Ishikawa (cell line): Measurements from ENCODE around the gene TNRC6B.

Source experiments
- CEBPB ChIP-seq: IDR thresholded peaks from 2 replicates; pipeline ENCODE4 v1.6.1; 2012
- CREB1 ChIP-seq: IDR thresholded peaks from 2 replicates; pipeline ENCODE4 v1.6.1; 2012; ENCODE audit warnings: low read depth
- EP300 ChIP-seq: IDR thresholded peaks from 2 replicates; pipeline ENCODE4 v1.6.1; 2012; ENCODE audit warnings: borderline replicate concordance
- FOXM1 ChIP-seq: IDR thresholded peaks from 2 replicates; pipeline ENCODE4 v1.6.1; 2012; ENCODE audit warnings: low read depth, borderline replicate concordance
- MAX ChIP-seq: IDR thresholded peaks from 2 replicates; pipeline ENCODE4 v1.6.1; 2012
- NFIC ChIP-seq: IDR thresholded peaks from 2 replicates; pipeline ENCODE4 v1.6.1; 2012
- RAD21 ChIP-seq: IDR thresholded peaks from 2 replicates; pipeline ENCODE4 v1.6.1; 2012; ENCODE audit warnings: low read depth
- REST ChIP-seq: IDR thresholded peaks from 2 replicates; pipeline ENCODE4 v1.6.1; 2012; ENCODE audit warnings: low read depth, mild to moderate bottlenecking
- TAF1 ChIP-seq: IDR thresholded peaks from 2 replicates; pipeline ENCODE4 v1.6.1; 2012; ENCODE audit warnings: low read depth, mild to moderate bottlenecking
- TCF12 ChIP-seq: IDR thresholded peaks from 2 replicates; pipeline ENCODE4 v1.6.1; 2012; ENCODE audit warnings: low read depth
- TEAD4 ChIP-seq: IDR thresholded peaks from 2 replicates; pipeline ENCODE4 v1.6.1; 2012
- USF1 ChIP-seq: IDR thresholded peaks from 2 replicates; pipeline ENCODE4 v1.6.1; 2012
- YY1 ChIP-seq: IDR thresholded peaks from 2 replicates; pipeline ENCODE4 v1.6.1; 2012; ENCODE audit warnings: low read depth
- ZBTB7A ChIP-seq: IDR thresholded peaks from 2 replicates; pipeline ENCODE4 v1.6.1; 2012; ENCODE audit warnings: low read depth

GRCh38 chr22:40235308-40235707 is 57.6 kb downstream of the TNRC6B start:
- no peak for TF ChIP-seq MAX
- TF ChIP-seq TCF12 = no peak
- TF ChIP-seq RAD21 = no peak
- TF ChIP-seq EP300 = no peak
- TF ChIP-seq REST = no peak
- TF ChIP-seq NFIC = no peak
- TF ChIP-seq CEBPB = no peak
- TF ChIP-seq USF1 = no peak
- no peak for TF ChIP-seq TEAD4
- no peak for TF ChIP-seq YY1
- TF ChIP-seq TAF1 = no peak
- TF ChIP-seq CREB1 = no peak
- no peak for TF ChIP-seq FOXM1
- no peak for TF ChIP-seq ZBTB7A
